ENCODE results near the gene GALNT2. TPM values are rescaled to one million over a fixed set of nuclear protein-coding genes. Genes with fewer than 3 reads are reported as not detected.

Gene GALNT2
- total RNA-seq, 1 experiment from 2014 or later: 62.2 TPM

DNA sequence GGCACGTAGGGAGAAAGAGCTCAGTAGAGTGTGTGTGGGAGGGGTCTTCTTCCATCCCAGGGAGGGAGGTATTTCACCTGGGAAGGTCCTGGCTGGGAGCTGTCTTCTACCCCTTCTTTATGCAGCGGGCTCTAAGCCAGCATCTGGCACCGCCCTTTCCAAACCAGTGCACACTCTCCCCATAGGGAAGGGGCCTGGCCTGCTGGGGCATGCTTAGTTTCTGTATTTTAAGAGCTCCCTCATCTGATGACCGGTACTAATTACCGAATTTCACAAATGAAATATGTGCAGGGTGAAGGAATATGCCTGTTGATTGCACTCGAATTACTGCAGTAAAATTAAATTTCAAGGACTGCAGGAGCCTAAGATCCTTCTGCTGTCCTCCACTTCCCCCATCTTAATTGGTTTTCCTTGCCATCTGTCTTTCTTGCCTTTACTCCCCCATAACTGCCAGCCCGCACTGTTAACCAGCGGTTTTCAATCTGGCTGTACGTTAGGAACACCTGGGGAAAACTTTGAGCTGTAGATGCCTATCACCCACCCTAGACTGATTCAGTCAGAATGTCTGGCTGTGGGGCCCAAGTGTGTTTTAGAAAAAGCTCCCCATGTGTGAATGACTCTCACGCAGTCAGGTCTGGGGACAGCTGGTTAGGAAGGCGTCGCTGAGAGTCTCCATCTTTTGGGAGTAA, 20.1 kb downstream of the GALNT2 start:
- peaks cover 35% of the 10 kb centered on the region for H3K4me1 Mint-ChIP-seq (ENCODE audit: low read depth, unreplicated experiment)
- peaks cover 7% of the 10 kb centered on the region for H3K36me3 Mint-ChIP-seq (ENCODE audit: insufficient read depth, unreplicated experiment)
- TF ChIP-seq, protein P1, sequence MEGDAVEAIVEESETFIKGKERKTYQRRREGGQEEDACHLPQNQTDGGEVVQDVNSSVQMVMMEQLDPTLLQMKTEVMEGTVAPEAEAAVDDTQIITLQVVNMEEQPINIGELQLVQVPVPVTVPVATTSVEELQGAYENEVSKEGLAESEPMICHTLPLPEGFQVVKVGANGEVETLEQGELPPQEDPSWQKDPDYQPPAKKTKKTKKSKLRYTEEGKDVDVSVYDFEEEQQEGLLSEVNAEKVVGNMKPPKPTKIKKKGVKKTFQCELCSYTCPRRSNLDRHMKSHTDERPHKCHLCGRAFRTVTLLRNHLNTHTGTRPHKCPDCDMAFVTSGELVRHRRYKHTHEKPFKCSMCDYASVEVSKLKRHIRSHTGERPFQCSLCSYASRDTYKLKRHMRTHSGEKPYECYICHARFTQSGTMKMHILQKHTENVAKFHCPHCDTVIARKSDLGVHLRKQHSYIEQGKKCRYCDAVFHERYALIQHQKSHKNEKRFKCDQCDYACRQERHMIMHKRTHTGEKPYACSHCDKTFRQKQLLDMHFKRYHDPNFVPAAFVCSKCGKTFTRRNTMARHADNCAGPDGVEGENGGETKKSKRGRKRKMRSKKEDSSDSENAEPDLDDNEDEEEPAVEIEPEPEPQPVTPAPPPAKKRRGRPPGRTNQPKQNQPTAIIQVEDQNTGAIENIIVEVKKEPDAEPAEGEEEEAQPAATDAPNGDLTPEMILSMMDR (IDR thresholded peaks at IDR 0.05; ENCODE audit: insufficient read depth in 1 of 2, low read depth in 1 of 2, low read length in 1 of 2, severe bottlenecking in 1 of 2, unreplicated experiment in 1 of 2): no peak
- POLR2A ChIA-PET: no interaction called here
- CTCF ChIA-PET: no interaction called here
- no peaks in the 10 kb centered on the region for H3K9me3 Mint-ChIP-seq (ENCODE audit: unreplicated experiment)
- Histone ChIP-seq H3K4me1 (peaks cover 26% of the 10 kb centered on the region), H3K27me3 (replicated peaks; ENCODE audit: control insufficient read depth, insufficient read depth, low read length) (no peaks in the 10 kb centered on the region), H3K9me3 (no peaks in the 10 kb centered on the region), H3K36me3 (ENCODE audit: control insufficient read depth, insufficient read depth, low read length) (no peaks in the 10 kb centered on the region), H3K4me3 (ENCODE audit: low read depth, low read length) (no peak overlapping the region)
- H3K27ac Mint-ChIP-seq (ENCODE audit: unreplicated experiment): no peak overlapping the region
- intact Hi-C loops (cut with micrococcal nuclease; ENCODE audit: unreplicated experiment): no loop called here
- BruUV-seq (replicated peaks): no TSS peak
- H3K4me3 Mint-ChIP-seq (ENCODE audit: unreplicated experiment): no peak overlapping the region
- no peak for DNase-seq
- no peaks in the 10 kb centered on the region for H3K27me3 Mint-ChIP-seq (ENCODE audit: insufficient read depth, unreplicated experiment)

DNA sequence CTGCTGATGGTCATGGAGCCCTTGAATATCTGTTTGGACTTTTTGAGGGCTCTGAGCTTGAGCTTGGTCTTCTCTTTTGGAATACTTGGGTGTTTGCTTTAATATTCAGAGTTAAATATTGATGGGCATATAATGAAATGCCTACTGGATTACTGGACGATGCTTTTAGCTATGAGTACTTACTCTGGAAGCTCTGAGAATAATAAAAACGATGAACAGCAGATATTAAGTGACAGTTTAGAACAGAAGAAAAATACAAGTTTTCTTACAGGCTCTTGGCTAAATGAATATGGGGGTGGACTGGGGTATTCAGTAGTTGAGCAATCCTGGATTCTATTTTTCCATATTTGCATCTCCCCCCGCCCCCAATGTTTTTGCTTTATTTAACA, 20.7 kb downstream of the GALNT2 start:
- H3K4me1 ChIP-seq: peaks cover 26% of the 10 kb centered on the region
- POLR2A ChIA-PET: no interaction called here

DNA sequence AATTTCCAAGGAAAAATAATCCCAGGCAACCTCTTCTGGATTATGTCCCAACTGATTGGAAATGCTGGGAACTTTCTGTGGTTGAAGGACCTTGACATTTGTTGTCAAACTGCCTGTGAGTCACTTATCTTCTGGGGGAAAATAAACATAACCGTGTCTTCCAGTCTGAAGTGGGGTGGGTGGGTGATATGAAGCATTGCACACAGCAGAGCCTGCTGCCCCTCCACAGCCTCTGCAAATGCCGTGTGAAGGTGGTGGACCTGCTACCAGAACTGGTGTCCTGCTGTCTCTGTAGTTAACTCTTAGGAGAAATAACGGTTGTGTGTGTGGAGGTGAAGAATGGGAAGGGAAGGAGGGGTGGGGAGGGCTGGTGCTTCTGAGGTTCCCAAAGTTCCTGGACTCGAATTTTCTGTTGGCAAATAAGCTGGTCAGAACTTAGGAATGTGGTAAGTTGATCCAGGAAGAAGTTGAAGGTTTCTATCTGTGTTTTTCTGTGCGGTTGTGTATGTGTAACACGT, 23.2 kb downstream of the GALNT2 start:
- no peak overlapping the region for H3K27ac Mint-ChIP-seq (ENCODE audit: unreplicated experiment)
- H3K4me1 ChIP-seq: peaks cover 15% of the 10 kb centered on the region
- peaks cover 21% of the 10 kb centered on the region for H3K4me1 Mint-ChIP-seq (ENCODE audit: low read depth, unreplicated experiment)

More for the DNA sequence above, 20.7 kb downstream of the GALNT2 start:
- H3K4me3 ChIP-seq (ENCODE audit: low read depth, low read length): no peak overlapping the region
- intact Hi-C loops (cut with micrococcal nuclease; ENCODE audit: unreplicated experiment): no loop called here
- no TSS peak for BruUV-seq (replicated peaks)
- no peak for DNase-seq
- Mint-ChIP-seq H3K27ac (ENCODE audit: unreplicated experiment) (no peak overlapping the region), H3K4me1 (ENCODE audit: low read depth, unreplicated experiment) (peaks cover 35% of the 10 kb centered on the region), H3K36me3 (ENCODE audit: insufficient read depth, unreplicated experiment) (peaks cover 2% of the 10 kb centered on the region), H3K9me3 (ENCODE audit: unreplicated experiment) (no peaks in the 10 kb centered on the region), H3K27me3 (ENCODE audit: insufficient read depth, unreplicated experiment) (no peaks in the 10 kb centered on the region), H3K4me3 (ENCODE audit: unreplicated experiment) (no peak overlapping the region)
- H3K36me3 ChIP-seq (ENCODE audit: control insufficient read depth, insufficient read depth, low read length): no peaks in the 10 kb centered on the region
- CTCF ChIA-PET: no interaction called here
- no peaks in the 10 kb centered on the region for H3K27me3 ChIP-seq (replicated peaks; ENCODE audit: control insufficient read depth, insufficient read depth, low read length)
- H3K9me3 ChIP-seq: no peaks in the 10 kb centered on the region
- TF ChIP-seq, protein P1 (IDR thresholded peaks at IDR 0.05; ENCODE audit: insufficient read depth in 1 of 2, low read depth in 1 of 2, low read length in 1 of 2, severe bottlenecking in 1 of 2, unreplicated experiment in 1 of 2): no peak

More for the DNA sequence above, 23.2 kb downstream of the GALNT2 start:
- no peaks in the 10 kb centered on the region for H3K27me3 ChIP-seq (replicated peaks; ENCODE audit: control insufficient read depth, insufficient read depth, low read length)
- CTCF ChIA-PET: interaction anchor here (0.8 kb wide), 1 partner anchor 429 kb away, joined by 3 read pairs; no protein-coding TSS in a partner anchor
- intact Hi-C loops (cut with micrococcal nuclease; ENCODE audit: unreplicated experiment): no loop called here
- POLR2A ChIA-PET: no interaction called here
- Mint-ChIP-seq H3K27me3 (ENCODE audit: insufficient read depth, unreplicated experiment) (no peaks in the 10 kb centered on the region), H3K36me3 (ENCODE audit: insufficient read depth, unreplicated experiment) (no peaks in the 10 kb centered on the region), H3K9me3 (ENCODE audit: unreplicated experiment) (no peaks in the 10 kb centered on the region), H3K4me3 (ENCODE audit: unreplicated experiment) (no peak overlapping the region)
- no peak overlapping the region for H3K4me3 ChIP-seq (ENCODE audit: low read depth, low read length)
- TF ChIP-seq, protein P1 (IDR thresholded peaks at IDR 0.05; ENCODE audit: insufficient read depth in 1 of 2, low read depth in 1 of 2, low read length in 1 of 2, severe bottlenecking in 1 of 2, unreplicated experiment in 1 of 2): no peak
- BruUV-seq (replicated peaks): no TSS peak
- no peaks in the 10 kb centered on the region for H3K9me3 ChIP-seq
- no peaks in the 10 kb centered on the region for H3K36me3 ChIP-seq (ENCODE audit: control insufficient read depth, insufficient read depth, low read length)
- DNase-seq: no peak
